GM18519 (cell line): Measurements from ENCODE around the gene SDHA.
A peak's percentile ranks its signal among the peaks of the same experiment; 100 is the strongest.

ENCODE experiments used
- ATAC-seq: cut with Tn5 transposase; IDR thresholded peaks from one replicate; pipeline ENCODE4 v1.9.1; 2021; ENCODE audit warnings: mild to moderate bottlenecking, moderate library complexity; ENCODE audit not compliant: unreplicated experiment, low FRiP score

Gene SDHA

GRCh38 chr5:185095-186070 lies 32.7 kb upstream of the SDHA start:
- ATAC-seq = no peak

- ATAC-seq = no peak
Measured at GRCh38 chr5:186091-187041, 31.8 kb upstream of the SDHA start.

DNA sequence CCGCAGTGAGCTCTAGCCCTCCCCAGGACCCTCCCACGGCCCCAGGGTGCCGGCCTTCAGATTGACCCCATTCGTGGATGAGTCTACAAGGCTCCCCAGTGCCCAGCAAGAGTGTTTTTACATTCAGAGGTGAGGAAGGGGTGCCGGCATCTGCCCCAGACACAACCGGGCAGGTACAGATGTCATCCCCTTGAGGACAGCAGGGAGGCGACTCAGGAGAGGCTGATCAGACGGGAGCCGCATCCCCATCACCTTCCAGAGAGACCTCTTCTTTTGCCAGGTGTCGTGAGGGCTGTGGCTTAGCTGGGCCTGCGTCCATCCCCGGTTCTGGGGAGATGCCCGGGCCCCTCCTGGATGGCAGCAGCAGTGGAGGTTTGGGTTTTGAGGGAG lies 31.1 kb upstream of the SDHA start:
- no peak for ATAC-seq

- no peak for ATAC-seq
Measured at GRCh38 chr5:187617-188451, 30.3 kb upstream of the SDHA start.

GRCh38 chr5:188488-189481 lies 29.3 kb upstream of the SDHA start:
- peak; percentile 73 for ATAC-seq

DNA sequence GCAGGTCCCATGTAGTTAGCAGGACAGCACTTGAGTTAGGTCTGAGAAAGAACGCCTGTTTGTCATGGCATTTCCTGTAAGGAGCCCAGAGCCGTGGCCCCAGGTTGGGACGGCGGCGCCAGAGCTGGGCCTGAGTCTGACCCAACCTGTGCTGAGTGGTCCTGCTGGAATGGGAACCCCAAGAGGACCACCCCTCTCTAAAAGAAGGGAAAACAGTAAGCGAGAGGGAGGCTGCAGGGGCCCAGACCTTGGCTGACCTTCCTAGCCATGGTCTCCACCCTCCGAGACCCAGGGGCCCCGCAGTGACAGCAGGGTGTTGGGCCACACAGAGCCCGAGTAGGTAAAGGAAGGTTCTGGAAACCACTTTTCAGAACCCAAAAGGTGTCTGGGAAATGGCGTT lies 28.6 kb upstream of the SDHA start:
- ATAC-seq = no peak

DNA sequence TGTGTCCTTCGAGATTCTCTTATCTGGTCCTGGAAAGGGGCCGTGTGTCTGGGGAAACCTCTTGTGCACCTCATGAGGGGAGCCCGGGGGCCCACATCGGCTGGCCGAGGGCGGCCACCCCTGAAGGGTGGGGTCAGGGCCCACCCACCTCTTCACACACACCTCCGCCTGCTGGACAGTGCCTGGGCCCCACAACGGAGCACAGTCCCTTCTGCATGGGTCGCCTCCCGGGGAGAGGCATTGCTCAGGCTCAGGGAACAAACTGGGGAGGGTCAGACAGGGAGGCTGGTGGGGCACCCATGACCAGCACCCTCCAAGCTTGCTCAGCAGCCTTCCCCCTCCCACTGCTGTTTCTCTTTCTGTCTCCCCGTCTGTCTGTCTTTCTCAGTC lies 28.1 kb upstream of the SDHA start:
- ATAC-seq = no peak

DNA sequence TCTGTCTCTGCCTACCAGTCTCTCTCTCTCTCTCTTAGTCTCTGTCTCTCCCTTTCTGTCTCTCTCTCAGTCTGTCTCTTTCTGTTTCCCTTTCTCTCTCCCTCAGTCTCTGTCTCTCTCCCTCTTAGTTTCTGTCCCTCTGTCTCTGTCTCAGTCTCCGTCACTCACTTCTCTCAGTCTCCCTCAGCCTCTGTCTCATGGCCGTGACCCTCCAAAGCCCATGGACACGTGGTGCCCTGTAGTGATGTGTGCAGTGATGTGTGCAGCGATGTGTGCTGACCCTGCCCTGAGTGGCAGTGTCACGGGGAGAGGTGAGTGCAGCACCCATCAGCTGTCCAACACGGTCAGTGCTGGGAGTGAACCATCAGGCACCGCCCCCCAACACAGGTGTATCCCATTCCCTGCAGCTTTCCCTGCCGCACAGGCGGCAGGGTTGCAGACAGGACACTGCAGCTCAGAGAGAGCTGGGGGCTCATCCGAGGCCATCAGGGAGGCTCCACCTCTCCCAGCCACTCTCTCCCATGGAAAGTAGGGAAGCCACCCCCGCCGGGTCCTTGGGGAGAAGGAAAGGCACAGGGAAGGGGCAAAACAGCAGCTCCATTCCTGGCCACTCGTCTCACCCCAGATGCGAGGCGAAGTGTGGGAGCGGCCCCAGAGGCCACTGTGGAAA lies 27.6 kb upstream of the SDHA start:
- ATAC-seq = no peak

- ATAC-seq = no peak
Measured at GRCh38 chr5:191036-191948, 26.8 kb upstream of the SDHA start, which contains the start of gene LRRC14B. Gene LRRC14B, plus strand, starts transcription at chr5:191495. Its CDS starts 44 bp downstream, at chr5:191539.

- ATAC-seq = no peak
Measured at GRCh38 chr5:191949-192690, 26.0 kb upstream of the SDHA start.

DNA sequence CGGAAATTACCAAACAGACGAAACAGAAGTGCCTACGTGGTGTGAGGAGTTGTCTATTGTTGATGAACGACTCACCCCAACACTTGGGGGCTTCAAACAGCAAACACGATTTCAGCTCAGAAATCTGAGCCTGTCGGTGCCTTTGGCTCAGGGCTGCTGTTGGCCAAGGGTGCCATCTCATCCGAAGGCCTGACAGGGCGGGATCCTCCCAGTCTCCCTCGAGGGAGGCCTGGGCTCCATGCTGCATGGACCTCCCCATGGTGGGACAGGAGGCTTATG lies 25.5 kb upstream of the SDHA start:
- no peak for ATAC-seq

DNA sequence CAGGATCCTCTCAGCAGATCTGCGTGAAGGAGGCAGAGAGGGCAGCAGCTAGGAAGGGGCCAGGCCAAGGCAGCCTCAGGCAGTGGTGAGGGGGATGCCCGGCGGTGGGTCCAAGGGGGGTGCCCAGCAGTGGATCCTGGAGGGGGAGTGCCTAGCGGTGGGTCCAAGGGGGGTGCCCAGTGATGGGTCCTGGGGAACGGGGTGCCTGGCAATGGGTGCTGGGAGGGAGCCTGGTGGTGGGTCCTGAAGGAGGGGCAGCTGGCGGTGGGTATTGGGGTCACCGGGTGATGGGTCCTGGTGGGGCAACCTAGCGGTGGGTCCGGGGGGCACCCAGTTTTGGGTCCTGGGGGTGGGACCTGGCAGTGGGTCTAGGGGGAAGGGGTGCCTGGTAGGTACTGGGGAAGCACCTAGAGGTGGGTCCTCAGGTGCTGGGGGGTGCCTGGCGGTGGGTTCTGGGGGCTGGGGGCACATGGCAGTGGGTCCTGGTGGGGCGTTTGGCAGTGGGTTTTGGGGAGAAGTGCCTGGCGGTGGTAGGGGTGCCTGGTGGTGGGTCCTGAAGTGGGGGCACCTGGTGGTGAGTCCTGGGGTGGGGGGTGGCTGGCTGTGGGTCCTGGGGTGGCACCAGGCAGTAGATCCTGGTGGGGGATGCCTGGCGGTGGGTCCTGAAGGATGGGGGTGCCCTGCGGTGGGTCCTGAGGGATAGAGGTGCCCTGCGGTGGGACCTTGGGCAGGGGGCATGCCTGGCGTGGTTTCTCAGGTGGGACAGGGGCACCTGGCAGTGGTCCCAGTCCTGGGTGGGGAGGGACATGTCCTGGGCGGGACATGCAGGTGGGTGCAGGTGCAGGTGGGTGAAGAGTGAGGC lies 24.9 kb upstream of the SDHA start:
- no peak for ATAC-seq

- ATAC-seq = no peak
Measured at GRCh38 chr5:194102-194501, 24.0 kb upstream of the SDHA start.

DNA sequence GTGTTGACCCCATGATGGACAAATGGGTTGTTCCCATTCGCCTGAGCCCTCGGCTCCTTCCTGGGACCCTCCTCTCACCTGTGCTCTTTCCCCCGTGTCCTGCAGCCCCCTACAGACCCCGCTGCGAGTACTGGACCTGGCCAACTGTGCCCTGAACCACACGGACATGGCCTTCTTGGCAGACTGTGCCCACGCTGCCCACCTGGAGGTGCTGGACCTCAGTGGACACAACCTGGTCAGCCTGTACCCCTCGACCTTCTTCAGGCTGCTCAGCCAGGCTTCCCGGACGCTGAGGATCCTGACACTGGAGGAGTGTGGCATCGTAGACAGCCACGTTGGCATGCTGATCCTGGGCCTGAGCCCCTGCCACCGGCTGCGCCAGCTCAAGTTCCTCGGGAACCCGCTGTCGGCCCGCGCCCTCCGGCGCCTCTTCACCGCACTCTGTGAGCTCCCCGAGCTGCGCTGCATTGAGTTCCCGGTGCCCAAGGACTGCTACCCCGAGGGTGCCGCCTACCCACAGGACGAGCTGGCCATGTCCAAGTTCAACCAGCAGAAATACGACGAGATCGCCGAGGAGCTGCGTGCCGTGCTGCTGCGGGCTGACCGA lies 23.4 kb upstream of the SDHA start:
- no peak for ATAC-seq

DNA sequence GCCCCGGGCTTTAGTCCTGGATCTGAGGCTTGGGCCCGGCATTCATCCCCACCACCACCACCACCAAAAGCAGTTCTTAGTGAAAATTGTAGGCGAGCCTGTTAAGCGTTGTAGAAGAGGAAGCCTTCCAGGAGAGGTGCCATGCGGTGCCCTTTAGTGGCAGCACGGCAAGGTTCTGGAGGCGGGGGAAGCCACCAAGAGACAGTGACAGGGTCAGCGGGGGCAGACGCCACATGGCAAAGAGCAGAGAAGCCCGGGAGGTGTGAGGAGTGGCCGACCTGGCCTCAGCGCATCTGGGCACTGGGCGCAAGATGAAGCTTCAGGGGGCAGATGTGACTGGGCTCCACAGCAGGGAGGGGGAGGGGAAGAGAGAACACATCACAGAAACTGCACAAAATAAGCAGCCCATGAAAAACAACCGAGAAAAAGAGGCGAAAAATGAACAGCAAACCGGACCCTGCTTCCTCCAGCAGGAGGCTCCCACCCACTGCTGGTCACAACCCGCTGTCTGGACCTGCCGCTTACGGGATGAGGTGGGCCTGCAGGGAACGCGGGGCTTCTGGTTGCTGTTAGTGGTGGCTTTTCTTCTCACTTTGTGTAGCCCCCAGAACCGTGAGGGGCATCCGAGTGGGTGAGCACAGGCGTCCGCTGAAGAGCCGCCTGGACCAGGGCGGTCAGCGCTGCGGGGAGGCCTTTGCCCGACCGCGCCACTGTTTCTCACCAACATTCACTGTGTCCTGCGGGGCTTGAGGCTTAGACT lies 22.5 kb upstream of the SDHA start:
- ATAC-seq = no peak
